Osteoblast (primary cell): ENCODE results near the gene PHKB. TPM values are rescaled to one million over a fixed set of nuclear protein-coding genes. Genes with fewer than 3 reads are reported as not detected.
"Not testable (repeated sequence)": the region's sequence is repeated elsewhere in the genome, so short reads cannot be mapped to it uniquely, and the experiment has no call there.

ENCODE experiments used
- DNase-seq: peaks from one replicate; pipeline ENCODE4 v3.0.0; 2011; ENCODE audit warnings: low spot score, mixed read lengths; ENCODE audit not compliant: insufficient read length; ENCODE audit errors: missing footprints
- H2AFZ ChIP-seq: 2 replicates; pipeline ENCODE4 v1.6.0; 2011; ENCODE audit warnings: mild to moderate bottlenecking, low read length
- H3K27ac ChIP-seq: 2 replicates; pipeline ENCODE4 v1.5.1; 2011; ENCODE audit warnings: mild to moderate bottlenecking, low read depth, low read length, moderate library complexity
- H3K27me3 ChIP-seq: 2 replicates; pipeline ENCODE4 v1.6.0; 2012; ENCODE audit warnings: mild to moderate bottlenecking, control low read depth, inconsistent platforms, low read length, moderate library complexity; ENCODE audit not compliant: insufficient read depth
- H3K36me3 ChIP-seq: 2 replicates; pipeline ENCODE4 v1.5.1; 2011; ENCODE audit warnings: mild to moderate bottlenecking, low read length, control low read depth, moderate library complexity; ENCODE audit not compliant: insufficient read depth
- H3K4me1 ChIP-seq: 2 replicates; pipeline ENCODE4 v1.5.1; 2011; ENCODE audit warnings: mild to moderate bottlenecking, low read length, control low read depth, moderate library complexity; ENCODE audit not compliant: insufficient read depth
- H3K4me2 ChIP-seq: 2 replicates; pipeline ENCODE4 v1.6.0; 2011; ENCODE audit warnings: mild to moderate bottlenecking, low read length; ENCODE audit not compliant: insufficient read depth
- H3K4me3 ChIP-seq: fragments of 200-600 bp; sonication (generic); 3 replicates; pipeline ENCODE4 v1.5.1; 2012; ENCODE audit warnings: mild to moderate bottlenecking, low read length, inconsistent platforms; ENCODE audit not compliant: insufficient read depth
- H3K79me2 ChIP-seq: 2 replicates; pipeline ENCODE4 v1.6.0; 2012; ENCODE audit warnings: mild to moderate bottlenecking, low read length, control low read depth, inconsistent platforms; ENCODE audit not compliant: insufficient read depth
- H3K9me3 ChIP-seq: 2 replicates; pipeline ENCODE4 v1.5.1; 2011; ENCODE audit warnings: low read depth, low read length, control low read depth
- H4K20me1 ChIP-seq: 2 replicates; pipeline ENCODE4 v1.6.0; 2012; ENCODE audit warnings: mild to moderate bottlenecking, low read length, control low read depth; ENCODE audit not compliant: insufficient read depth
- total RNA-seq: library from RNA; depleted of rRNA; stranded (reverse); fragments of >200 nt; gene quantifications from 2 replicates; pipeline ENCODE4 v1.2.3, GENCODE V29; 2012
- TF ChIP-seq, protein P1 (sequence below): IDR thresholded peaks from 2 replicates; pipeline ENCODE4 v1.5.1; 2011; ENCODE audit warnings: mild to moderate bottlenecking, low read depth, low read length, moderate library complexity; ENCODE audit errors: extremely low read depth

PHKB gene
- total RNA-seq, 1 donor = 76.4 TPM

DNA sequence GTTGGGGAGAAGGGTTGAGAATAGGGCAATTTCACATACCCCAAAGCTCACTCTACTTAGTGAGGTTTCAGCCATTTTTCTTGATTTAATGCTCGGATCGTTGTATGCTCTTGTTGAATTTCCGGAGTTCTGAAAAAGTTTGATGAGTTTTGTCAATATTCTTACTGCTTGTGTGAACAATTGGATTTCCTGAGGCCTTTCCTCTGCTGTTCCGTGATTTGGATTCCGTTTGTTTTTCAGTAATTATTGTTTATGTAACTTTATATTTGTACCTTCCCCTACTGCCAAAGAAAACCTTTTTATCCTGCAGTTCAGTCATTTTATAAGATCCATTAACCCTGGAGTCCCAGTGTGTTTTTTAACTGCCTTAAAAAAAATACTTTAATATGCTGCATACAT is 62.9 kb downstream of the PHKB start:
- Histone ChIP-seq H3K9me3 (no peaks in the 10 kb centered on the region), H3K4me2 (no peak overlapping the region), H3K36me3 (no peaks in the 10 kb centered on the region), H3K79me2 (no peaks in the 10 kb centered on the region), H3K27ac (no peak overlapping the region), H4K20me1 (no peaks in the 10 kb centered on the region), H3K4me1 (peaks cover 4% of the 10 kb centered on the region), H3K4me3 (no peak overlapping the region), H2AFZ (no peak overlapping the region), H3K27me3 (no peaks in the 10 kb centered on the region)
- TF ChIP-seq, protein P1, sequence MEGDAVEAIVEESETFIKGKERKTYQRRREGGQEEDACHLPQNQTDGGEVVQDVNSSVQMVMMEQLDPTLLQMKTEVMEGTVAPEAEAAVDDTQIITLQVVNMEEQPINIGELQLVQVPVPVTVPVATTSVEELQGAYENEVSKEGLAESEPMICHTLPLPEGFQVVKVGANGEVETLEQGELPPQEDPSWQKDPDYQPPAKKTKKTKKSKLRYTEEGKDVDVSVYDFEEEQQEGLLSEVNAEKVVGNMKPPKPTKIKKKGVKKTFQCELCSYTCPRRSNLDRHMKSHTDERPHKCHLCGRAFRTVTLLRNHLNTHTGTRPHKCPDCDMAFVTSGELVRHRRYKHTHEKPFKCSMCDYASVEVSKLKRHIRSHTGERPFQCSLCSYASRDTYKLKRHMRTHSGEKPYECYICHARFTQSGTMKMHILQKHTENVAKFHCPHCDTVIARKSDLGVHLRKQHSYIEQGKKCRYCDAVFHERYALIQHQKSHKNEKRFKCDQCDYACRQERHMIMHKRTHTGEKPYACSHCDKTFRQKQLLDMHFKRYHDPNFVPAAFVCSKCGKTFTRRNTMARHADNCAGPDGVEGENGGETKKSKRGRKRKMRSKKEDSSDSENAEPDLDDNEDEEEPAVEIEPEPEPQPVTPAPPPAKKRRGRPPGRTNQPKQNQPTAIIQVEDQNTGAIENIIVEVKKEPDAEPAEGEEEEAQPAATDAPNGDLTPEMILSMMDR = no peak
- no peak for DNase-seq

DNA sequence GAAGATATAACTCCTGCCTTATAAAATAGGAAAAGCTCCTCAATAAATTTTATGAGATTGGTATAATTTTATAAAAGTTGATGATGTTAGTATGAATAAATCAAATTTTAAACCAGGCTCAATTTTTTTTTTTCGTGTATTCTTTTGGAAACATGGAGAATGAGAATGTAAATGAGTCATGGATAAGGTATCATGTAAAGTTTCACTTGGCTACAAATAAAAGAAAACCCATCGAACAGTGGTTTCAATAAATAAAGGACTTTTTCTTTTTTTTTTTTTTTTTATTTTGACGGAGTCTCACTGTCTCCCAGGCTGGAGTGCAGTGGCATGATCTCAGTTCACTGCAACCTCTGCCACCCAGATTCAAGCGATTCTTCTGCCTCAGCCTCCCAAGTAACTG is 67.3 kb downstream of the PHKB start:
- Histone ChIP-seq H3K4me3 (no peak overlapping the region), H3K36me3 (no peaks in the 10 kb centered on the region)
- no peak for DNase-seq

DNA sequence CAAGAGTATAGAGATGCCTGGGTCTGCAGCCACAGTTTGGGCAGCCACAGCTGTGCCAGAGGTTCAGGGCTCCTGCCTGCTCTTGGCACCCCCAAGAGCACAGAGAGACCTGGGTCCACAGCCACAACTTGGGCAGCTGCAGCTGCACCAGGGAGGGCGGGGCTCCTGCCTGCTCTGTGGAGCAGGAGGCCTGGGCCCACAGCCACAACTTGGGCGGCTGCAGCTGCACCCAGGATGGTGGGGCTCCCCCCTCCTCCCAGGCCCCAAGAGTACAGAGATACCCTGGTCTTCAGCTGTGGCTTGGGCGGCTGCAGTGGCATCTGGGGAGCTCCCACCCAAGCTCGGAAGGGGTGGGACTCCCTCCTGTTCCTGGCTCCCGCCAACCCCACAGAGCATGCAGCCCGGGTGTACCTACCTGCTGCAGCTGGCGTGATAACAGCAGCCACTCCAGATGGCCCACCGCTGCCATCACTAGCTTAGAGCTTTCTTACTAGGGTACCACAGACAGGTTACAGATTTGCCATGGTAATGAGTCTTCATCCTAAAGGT is 72.7 kb downstream of the PHKB start:
- no peak overlapping the region for H3K4me3 ChIP-seq
- TF ChIP-seq, protein P1 = no peak
- H3K9me3 ChIP-seq = no peaks in the 10 kb centered on the region
- no peak overlapping the region for H3K27ac ChIP-seq
- H3K27me3 ChIP-seq = no peaks in the 10 kb centered on the region
- H3K36me3 ChIP-seq = no peaks in the 10 kb centered on the region
- DNase-seq = no peak
- no peak overlapping the region for H3K4me2 ChIP-seq
- no peak overlapping the region for H2AFZ ChIP-seq
- no peaks in the 10 kb centered on the region for H3K79me2 ChIP-seq
- peaks cover 3% of the 10 kb centered on the region for H3K4me1 ChIP-seq
- H4K20me1 ChIP-seq = no peaks in the 10 kb centered on the region

More for the DNA sequence above, 67.3 kb downstream of the PHKB start:
- peaks cover 5% of the 10 kb centered on the region for H3K4me1 ChIP-seq
- H3K4me2 ChIP-seq = no peak overlapping the region
- no peak overlapping the region for H2AFZ ChIP-seq
- H3K9me3 ChIP-seq = no peaks in the 10 kb centered on the region
- H4K20me1 ChIP-seq = no peaks in the 10 kb centered on the region
- TF ChIP-seq, protein P1 = no peak
- no peaks in the 10 kb centered on the region for H3K79me2 ChIP-seq
- H3K27me3 ChIP-seq = no peaks in the 10 kb centered on the region
- H3K27ac ChIP-seq = no peak overlapping the region

DNA sequence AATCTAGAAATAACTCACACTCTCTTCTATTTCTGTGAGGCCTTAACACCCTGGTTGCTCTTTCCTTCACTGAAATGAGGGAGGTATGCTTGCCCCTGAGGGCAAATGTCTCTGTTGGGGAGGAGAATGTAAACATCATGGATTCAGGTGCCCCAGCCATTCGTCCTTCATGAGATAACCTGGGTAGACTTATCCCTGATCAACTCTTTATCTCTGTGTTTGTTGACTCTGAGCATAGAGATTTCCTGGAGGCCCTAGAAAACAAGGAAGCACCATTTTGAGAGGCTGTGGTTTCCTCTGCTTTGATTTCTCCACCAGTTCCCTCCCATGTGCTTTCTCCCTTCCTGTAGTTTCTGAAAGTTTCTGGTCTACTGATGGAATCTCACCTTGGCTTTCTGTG is 77.3 kb downstream of the PHKB start:
- no peak overlapping the region for H3K27ac ChIP-seq
- H3K36me3 ChIP-seq = no peaks in the 10 kb centered on the region
- H2AFZ ChIP-seq = no peak overlapping the region
- H3K27me3 ChIP-seq = no peaks in the 10 kb centered on the region
- H4K20me1 ChIP-seq = no peaks in the 10 kb centered on the region
- no peak for DNase-seq
- no peaks in the 10 kb centered on the region for H3K79me2 ChIP-seq
- H3K4me1 ChIP-seq = no peaks in the 10 kb centered on the region
- H3K4me3 ChIP-seq = no peak overlapping the region
- H3K9me3 ChIP-seq = no peaks in the 10 kb centered on the region
- no peak overlapping the region for H3K4me2 ChIP-seq
- TF ChIP-seq, protein P1 = no peak

DNA sequence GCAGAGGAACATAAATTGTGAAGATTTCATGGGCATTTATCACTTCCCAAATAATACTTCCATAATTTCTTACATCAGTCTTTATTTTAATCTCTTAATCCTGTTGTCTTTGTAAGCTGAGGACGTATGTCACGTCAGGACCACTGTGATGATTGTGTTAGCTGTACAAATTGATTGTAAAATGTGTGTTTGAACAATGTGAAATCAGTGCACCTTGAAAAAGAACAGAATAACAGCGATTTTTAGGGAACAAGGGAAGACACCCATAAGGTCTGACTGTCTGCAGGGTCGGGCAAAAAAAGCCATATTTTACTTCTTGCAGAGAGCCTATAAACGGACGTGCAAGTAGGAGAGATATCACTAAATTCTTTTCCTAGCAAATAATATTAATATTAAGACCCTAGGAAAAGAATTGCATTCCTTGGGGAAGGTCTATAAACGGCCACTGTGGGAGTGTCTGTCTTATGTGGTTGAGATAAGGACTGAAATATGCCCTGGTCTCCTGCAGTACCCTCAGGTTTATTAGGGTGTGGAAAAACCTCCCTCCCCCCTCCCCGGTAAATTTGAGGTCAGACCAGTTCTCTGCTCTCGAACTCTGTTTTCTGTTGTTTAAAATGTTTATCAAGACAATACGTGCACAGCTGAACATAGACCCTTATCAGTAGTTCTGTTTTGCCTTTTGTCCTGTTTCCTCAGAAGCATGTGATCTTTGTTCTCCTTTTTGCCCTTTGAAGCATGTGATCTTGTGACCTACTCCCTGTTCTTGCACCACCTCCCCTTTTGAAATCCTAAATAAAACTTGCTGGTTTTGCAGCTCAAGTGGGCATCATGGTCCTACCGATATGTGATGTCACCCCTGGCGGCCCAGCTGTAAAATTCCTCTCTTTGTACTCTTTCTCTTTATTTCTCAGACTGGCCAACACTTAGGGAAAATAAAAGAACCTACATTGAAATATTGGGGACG is 78.9 kb downstream of the PHKB start:
- H3K27me3 ChIP-seq, H3K9me3 ChIP-seq: not testable (repeated sequence)

DNA sequence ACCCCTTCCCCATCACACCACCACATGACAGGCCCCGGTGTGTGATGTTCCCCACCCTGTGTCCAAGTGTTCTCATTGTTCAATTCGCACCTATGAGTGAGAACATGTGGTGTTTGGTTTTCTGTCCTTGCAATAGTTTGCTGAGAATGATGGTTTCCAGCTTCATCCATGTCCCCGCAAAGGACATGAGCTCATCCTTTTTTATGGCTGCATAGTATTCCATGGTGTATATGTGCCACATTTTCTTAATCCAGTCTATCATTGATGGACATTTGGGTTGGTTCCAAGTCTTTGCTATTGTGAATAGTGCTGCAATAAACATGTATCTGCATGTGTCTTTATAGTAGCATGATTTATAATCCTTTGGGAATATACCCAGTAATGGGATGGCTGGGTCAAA is 80.0 kb downstream of the PHKB start:
- H3K4me2 ChIP-seq, H3K4me1 ChIP-seq, DNase-seq, H3K4me3 ChIP-seq, H3K9me3 ChIP-seq, H3K27me3 ChIP-seq, H3K79me2 ChIP-seq, H2AFZ ChIP-seq, H4K20me1 ChIP-seq, H3K36me3 ChIP-seq, H3K27ac ChIP-seq: not testable (repeated sequence)

More for the DNA sequence above, 78.9 kb downstream of the PHKB start:
- not testable (repeated sequence) for H4K20me1 ChIP-seq, H3K27ac ChIP-seq, H3K36me3 ChIP-seq, H2AFZ ChIP-seq, H3K4me3 ChIP-seq, H3K79me2 ChIP-seq, H3K4me1 ChIP-seq, H3K4me2 ChIP-seq, DNase-seq
